ENCODE data around the gene CLN6.
"Not testable (repeated sequence)": the region's sequence is repeated elsewhere in the genome, so short reads cannot be mapped to it uniquely, and the experiment has no call there.

The CLN6 gene

DNA sequence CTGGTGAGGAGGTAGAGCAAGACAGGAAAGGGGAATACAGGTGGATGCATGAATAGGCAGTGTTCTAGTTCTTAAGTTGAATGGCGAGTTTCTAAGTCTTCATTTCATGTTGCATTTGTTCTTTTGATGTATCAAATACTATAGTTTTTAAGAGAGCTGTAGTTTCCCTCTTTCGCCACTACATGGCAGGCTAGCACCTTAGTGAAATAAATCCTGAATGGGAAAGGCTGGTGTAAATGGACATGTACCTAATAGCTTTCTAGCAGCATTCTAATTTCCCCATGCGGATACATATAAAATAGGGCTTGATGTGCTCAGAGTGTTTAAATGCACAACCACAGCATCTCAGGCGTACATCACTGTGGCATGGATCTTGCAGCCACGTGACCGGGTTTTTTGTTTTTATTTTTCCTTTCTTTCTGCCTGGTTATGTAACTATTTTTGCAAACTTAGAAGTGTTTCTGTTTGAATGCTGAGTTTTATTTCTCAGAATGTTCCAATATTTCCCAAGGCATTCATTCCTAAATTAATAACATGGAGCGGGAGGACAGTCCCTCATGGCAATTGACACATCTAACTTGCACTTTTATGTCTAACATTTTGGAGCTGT lies 23.5 kb upstream of the CLN6 start:
- no peak for DNase-seq

DNA sequence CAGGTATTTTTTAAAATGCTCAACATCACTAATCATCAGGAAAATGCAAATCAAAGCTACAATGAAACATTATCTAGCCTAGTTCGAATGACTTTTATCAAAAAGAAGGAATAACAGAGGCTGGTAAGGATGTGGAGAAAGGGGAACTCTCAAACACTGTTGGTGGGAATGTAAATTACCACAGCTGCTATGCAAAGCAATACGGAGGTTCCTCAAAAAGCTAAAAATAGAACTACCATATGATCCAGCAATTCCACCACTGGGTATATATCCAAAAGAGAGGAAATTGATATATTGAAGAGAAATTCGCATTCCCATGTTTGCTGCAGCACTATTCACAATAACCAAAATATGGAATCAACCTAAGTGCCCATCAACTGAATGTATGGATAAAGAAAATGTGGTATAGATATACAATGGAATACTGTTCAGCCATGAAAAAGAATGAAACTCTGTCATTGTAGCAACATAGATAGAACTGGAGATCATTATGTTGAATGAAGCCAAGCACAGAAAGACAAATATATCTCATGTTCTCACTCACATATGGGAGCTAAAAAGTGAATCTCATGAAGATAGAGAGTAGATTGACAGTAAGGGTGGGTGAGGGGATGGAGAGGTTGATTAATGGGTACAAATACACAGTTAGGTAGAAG lies 19.7 kb upstream of the CLN6 start:
- DNase-seq = no peak

DNA sequence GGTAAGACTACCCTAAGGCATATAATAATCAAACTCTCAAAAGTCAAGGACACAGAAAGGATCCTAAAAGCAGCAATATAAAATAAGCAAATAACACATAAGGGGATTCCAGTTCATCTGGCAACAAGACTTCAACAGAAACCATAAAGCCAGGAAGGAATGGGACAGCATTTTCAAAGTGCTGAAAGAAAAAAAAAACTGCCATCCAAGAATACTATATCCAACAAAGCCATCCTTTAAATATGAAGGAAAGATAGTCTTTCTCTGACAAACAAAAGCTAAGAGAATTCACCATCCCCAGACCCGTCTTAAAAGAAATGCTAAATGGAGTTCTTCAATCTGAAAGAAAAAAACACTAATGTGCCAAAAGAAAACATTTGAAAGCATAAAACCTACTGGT lies 14.7 kb upstream of the CLN6 start:
- DNase-seq = no peak

DNA sequence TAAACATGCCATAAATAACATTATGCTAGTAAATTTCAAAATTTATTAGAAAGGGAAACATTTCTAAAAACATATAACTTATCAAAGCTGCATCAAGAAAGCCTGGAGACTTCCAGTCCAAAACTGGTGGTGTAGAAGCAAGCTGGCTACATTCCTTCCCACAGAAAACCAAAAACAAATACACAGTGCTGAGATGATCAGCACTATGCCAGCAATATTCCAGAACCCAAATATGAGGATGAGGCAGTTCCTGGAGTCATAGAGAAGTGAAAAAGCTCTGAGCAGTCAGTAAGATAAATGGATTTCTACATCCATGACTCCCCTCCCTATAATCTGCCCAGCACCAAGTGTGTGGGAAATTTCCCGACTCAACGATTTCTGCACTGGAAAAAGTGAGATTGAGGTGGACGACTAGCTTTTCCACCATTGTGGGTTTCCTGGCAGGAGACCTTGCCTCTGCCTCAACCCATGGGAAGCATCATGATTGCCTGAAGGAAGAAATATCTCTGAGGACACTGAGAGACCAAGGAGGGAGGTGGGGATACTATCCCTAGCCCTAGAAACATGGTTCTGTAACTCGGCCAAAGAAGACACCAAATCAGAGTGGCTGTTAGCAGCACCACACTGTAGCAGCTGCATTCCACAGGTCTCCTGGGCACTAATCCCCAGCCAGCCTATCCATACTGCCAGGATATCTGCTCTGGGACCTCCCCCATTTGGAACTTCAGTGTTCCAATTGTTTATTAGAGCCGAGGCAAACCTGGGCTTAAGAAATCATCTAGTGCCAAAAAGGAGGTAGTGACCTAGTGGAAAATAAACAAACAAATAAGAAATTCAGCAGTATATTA lies 11.8 kb upstream of the CLN6 start:
- DNase-seq = no peak

DNA sequence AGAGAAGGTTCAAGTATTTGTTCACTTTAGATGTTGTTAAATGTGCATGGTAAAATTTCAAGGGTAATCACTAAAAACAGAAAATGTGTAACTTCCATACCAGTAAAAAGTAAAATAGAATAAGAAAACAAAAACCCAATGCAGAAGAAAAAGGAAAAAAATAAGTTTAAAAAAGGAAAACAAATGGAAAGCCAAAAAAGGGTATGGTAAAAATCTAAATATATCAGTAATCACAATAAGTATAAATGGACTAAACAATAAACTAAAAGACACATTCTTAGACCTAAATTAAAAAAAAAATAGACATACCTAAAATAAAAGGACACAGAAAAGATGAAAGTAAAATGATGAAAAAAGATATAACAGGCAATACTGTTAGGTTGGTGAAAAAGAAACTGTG lies 9.5 kb upstream of the CLN6 start:
- no peak for DNase-seq

DNA sequence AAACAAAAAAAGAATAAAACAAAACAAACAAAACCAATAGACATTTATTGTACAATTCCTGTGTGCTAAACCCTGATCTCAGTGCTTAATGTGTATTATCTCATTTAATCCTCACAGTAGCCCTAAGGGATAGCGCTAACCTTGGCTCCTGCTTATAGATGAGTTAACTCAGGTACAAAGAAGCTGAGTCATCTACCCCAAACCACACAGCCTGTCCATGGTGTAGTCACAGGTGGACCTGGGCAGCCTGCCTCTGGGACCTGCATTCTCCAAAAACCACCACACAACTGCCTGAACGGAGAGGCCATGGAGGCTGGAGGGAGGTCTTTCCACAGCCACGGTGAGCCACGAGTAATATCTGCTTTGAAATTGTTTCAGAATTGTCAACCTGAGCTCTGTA lies 5.5 kb upstream of the CLN6 start:
- DNase-seq = no peak

DNA sequence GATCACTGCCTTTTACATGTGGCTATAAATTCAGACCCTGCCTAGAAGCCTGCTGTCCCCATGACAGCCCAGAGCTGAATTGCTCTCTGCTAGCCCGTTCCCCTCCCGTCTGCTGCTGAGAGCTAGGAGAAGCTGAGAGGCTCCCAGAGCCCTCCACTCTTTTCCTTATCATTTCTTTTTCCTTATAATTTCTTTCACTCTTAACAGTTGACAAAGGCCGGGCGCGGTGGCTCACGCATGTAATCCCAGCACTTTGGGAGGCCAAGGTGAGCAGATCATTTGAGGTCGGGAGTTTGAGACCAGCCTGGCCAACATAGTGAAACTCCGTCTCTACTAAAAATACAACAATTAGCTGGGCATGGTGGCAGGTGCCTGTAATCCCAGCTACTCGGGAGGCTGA lies 5.0 kb upstream of the CLN6 start:
- DNase-seq = not testable (repeated sequence)

DNA sequence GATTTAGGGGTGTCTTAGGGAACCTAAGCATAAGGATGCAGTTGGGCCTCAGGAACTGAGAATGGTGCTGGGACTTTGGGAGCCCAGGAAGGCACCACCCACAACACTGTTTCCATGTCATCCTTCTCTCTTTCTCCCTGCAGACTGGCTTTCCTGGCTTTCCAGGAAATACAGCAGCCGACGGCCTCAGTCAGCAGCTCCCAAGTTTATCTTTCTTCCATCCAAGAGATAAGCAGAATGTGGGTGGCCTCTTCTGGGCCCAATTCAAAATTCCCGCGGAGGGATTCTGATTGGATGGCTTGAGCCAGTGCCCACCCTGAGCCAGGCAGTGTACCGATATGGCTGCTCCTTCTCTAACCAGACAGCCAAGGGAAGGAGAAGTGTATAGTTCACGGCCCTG lies 4.5 kb upstream of the CLN6 start:
- no peak for DNase-seq

DNA sequence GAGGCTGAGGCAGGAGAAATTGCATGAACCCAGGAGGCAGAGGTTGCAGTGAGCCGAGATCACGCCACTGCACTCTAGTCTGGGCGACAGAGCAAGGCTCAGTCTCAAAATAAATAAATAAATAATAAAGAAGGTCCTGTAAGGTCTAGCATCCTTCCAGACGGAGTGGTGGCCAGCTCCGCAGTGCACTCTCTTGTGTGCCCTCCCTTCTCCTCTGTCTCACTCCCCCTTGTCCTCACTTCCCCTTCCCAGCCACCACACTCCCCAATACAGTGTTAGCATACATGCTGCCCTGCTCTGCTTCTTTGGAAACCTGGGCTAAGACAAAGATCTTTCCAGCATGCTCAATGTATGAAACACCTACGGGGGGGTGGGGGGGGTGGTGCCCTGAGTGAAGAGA lies 3.4 kb upstream of the CLN6 start:
- DNase-seq = no peak

DNA sequence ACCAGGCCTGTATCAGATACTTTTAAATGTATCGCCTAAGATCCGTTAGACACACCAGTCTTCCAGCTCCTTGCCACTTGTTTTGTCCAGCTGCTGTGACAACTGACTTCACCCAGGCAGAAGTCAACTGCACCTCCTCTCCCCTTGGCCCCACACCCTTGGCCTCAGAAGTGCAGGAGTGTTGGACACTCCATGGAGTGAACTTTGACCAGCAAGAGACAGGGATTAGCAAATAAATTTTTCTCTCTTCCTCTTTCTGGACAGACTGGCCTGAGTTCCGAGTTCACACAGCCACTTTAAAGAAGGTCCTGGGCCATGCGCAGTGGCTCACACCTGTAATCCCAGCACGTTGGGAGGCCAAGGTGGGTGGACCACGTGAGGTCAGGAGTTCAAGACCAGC lies 2.9 kb upstream of the CLN6 start:
- DNase-seq = no peak

DNA sequence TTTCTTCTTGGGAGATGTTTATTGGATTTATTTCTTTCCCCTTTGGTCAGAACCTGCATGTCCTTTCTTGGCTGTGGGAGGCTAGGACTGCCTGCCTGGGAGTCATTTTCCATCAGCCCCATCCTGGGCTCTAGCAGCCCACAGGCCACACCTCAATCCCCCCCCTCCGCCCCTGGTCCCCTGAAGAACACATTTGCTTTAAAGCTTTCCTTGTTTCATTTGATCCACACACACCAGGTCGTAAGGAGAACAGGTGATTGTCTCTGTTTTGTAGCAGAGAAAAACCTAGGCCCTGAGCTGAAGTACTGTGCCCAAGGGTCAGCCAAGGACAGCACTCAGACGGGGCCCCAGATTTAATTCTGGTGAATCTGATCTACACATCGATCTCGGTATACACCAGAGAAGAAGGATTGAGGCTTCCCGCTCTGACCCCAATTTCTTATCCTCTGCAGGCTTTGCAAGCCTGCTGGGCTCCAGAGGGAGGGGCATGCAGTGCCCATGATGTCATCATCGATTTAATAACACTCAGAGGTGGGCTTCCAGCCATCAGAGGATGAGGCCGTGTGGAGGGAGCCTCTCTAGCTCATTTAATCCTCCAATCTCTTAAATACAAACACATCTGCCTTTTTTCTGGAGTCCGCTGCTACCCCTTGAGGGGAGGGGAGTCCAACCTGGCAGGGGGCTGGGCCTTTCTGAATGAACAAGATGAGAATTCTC lies 1.7 kb upstream of the CLN6 start:
- no peak for DNase-seq

DNA sequence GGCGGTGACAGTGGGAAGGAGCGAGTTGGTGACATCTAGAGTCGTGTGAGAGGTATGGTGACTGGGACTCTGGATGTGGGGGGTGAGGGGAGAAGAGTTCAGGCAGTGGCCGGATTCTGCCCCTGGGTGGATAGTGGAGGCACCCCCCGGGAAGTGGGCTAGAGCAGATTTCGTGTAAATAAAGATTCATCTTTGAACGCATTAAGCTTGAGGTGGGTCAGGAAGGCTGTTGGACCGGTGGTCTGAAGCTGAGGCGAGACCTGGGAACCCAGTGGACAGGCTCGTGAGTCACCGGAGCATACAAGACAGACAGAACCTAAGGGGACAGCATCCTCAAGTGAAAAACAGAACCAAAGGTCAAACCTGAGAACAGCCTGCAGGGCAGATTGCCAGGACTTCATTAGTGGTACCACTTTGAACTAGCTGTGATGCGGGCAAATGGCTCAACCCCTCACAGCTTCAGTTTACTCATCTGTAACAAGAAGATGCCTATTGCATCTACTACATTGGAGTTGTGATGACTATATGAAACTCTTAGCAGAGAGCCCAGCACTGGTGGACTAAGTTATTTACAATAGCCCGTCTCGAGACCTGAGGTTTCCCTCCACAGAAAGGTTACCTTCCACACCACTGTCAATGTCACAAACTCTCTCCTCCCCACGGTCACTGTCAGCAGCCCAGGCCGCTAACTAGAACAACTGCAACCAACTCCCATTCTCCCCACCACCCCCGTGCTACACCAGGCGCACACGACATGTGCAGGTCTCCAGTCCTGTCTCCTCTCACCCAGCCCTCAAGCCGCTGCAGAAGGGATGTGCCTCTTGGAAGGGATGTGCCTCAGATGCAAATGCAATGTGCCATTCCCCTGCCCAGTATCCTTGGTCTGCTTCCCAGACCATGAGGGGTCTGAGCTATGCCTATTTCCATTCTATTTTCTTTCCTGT lies 901 bp upstream of the CLN6 start:
- no peak for DNase-seq

DNA sequence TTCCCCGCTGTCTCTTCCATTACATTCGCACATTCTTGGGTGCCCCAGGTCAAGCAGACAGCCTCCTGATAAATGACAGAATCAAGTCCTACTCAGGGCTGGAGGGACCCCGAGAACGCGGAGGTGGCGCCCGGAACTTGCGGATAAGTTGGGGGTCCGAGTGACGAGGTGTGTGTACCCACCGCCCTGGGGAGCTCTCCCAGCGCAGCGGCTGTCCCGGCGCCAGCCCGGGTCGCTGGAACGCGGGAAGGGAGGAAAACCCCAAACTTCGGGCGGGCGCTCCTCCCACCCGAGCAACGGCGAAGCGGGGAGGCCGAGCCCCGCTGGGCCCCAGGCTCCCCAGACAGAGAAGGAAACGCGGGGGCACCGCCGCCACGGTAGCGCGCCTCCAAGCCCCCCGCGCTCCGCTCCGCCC lies 550 bp downstream of the CLN6 start:
- no peak for DNase-seq

DNA sequence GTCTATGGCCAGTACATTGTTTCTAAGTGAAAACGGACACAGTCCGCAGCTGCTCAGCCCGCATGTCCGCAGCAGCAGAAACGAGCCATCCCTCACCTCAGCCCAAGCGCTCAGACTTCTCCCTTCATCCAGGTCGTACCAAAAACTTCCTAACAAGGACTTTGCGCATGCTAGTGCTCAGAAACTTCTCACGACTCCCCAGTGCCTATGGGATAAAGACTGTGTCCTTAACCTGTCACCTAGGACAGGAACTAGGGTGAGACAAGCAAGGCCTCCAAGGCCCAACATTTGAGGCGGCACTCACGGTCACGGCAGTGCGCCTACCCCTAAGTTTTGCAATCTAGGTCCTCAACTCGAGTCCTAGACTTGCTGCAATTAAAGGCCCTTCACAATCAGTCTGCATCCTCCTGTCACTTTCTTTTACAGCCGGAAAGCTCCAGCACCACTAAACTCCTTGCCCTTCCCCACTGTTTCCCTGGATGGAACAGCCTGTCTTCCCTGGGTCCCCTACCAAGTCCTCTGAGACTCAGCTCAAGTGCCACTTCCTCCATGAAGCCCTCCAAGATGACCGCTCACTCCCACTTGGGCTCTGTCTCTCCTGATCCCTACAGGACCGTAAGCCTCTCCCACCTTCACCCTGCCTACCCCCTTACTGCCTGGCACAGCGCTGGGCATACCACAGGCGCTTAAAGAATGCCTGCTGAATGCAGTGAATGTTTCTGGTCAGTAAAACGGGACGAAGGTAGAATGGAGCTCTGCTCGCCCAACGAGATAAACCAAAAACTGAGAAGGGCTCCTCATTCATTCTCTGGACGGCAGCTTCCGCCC lies 1.2 kb downstream of the CLN6 start:
- DNase-seq = no peak

DNA sequence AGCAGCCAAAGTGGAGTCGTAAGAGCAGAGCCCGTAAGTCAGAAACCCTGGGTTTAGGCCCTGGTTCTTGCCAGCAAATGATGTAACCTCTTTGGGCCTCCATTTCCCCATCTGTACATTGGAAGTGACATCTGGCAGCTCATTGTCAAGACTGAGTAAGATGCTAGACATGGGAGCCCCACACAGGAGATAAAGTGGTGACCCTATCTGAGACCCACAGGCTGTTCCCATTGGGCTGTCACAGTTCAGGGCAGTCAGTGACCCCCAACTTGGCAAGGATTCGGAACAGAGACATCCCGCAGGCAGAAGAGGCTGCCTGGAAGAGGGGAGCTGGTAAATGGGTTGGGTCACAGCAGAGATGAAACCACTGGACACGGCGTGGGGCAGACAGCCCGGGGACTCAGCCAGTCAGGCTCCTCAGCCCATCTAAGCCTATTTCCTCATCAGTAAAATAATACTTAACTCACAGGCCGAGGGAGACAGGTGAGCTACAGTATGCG lies 1.8 kb downstream of the CLN6 start:
- no peak for DNase-seq

DNA sequence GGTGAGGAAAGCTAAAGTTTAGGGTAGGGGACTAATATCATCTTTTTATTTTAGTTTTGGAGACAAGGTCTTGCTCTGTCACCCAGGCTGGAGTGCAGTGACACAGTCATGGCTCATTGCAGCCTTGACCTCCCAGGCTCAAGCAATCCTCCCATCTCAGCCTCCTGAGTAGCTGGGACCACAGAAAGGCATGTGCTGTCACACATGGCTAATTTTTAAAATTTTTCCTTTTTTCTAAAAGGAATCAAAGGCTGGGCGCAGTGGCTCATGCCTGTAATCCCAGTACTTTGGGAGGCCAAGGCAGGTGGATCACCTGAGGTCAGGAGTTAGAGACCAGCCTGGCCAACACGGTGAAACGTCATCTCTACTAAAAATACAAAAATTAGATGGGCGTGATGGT lies 4.1 kb downstream of the CLN6 start:
- DNase-seq = not testable (repeated sequence)

DNA sequence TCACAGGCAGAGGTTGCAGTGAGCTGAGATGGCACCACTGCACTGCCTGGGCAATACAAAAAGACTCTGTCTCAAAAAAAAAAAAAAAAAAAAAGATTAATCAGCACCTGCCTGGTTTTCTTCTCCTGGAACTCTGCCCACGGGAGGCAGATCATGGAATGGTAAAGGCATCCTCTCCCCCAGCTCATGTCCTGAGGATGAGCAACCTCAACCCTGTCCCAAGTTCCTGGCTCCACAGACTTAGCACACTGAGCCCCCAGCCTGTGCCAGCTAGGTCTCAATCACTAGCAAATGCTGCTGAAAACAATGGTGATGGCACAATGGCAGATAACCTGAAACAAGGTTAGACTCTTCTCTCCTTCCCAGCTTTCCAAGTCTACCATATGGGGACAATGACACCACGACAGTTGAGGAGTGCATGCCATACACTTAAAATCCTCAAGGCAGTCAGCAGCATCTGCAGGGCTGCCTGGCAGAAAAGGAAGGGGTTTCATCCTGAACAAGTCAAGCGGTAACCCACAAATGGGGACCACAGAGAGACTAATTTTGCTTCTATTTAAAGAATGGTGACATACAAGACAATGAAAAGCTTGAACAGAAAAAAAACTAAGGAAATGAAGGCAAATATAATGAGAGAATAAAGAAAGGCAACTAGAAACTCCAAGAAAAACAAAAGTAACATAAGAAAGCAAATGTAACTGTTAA lies 4.8 kb downstream of the CLN6 start:
- no peak for DNase-seq

DNA sequence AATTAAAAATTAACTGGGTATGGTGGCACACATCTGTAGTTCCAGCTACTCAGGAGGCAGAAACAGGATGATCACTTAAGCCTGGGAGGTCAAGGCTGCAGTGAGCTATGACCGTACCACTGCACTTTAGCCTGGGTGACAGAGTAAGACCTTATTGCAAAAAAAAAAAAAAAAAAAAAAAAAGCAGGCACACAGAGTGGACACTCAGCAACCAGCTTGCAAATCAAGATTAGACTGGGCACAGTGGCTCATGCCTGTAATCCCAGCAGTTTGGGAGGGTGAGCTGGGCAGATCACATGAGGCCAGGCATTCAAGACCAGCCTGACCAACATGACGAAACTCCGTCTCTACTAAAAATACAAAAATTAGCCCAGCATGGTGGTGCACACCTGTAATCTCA lies 5.4 kb downstream of the CLN6 start:
- DNase-seq = no peak

DNA sequence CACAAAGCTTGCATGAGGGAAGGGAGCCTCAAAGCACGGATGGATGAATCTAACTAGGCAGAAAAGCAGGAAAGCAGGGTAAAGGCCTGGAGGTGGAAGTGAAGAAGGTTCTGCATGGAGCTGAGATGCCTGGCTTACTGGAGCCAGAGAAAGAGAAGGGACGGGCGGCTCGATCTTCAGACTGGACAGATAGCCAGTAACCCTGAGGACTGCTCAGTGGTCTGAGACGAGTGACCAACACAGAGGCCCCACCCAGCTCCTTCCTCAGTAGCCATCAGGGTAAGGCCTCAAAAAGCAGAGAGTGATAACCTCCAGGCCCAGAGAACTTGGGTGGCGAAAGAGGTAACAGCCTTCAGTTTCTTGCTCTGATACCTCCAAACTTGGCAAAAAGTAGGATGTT lies 6.4 kb downstream of the CLN6 start:
- no peak for DNase-seq

DNA sequence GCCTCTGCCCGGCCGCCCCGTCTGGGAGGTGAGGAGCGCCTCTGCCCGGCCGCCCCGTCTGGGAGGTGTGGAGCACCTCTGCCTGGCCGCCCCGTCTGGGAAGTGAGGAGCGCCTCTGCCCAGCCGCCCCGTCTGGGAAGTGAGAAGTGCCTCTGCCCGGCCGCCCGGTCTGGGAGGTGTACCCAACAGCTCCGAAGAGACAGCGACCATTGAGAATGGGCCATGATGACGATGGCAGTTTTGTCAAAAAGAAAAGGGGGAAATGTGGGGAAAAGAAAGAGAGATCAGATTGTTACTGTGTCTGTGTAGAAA lies 7.1 kb downstream of the CLN6 start:
- DNase-seq = not testable (repeated sequence)
